Activated T-cell treated with anti-CD3 and anti-CD28 coated beads, Interleukin-2, amount 50 U/mL, for 4 hours (primary cell): Measurements from ENCODE around the gene TRPV5. TPM values are rescaled to one million over a fixed set of nuclear protein-coding genes. Genes with fewer than 3 reads are reported as not detected.

Experiments
- ATAC-seq, 2 donors: fragments of 200-7000 bp; cut with Tn5 transposase; one replicate each; pipeline ENCODE4 v1.10.0; 2021
- DNase-seq: peaks from one replicate; pipeline ENCODE4 v3.0.0-alpha.2; 2020
- H3K27me3 Mint-ChIP-seq: one replicate; pipeline ENCODE4 v1.8.0; 2021; ENCODE audit warnings: low read depth, mixed read lengths
- H3K36me3 Mint-ChIP-seq: one replicate; pipeline ENCODE4 v1.8.0; 2022; ENCODE audit warnings: mixed read lengths; ENCODE audit not compliant: insufficient read depth
- H3K4me1 Mint-ChIP-seq: one replicate; pipeline ENCODE4 v1.8.0; 2021; ENCODE audit warnings: low read depth, mixed read lengths
- H3K4me3 Mint-ChIP-seq: one replicate; pipeline ENCODE4 v1.8.0; 2021; ENCODE audit warnings: mild to moderate bottlenecking, moderate library complexity, mixed read lengths
- H3K9me3 Mint-ChIP-seq: one replicate; pipeline ENCODE4 v1.8.0; 2021; ENCODE audit warnings: mixed read lengths
- total RNA-seq, 3 donors: library from RNA; stranded (reverse); gene quantifications; one replicate each; pipeline ENCODE4 v1.2.1, GENCODE V29; 2021

The TRPV5 gene
- total RNA-seq, 3 donors from 2014 or later, result not detected

DNA sequence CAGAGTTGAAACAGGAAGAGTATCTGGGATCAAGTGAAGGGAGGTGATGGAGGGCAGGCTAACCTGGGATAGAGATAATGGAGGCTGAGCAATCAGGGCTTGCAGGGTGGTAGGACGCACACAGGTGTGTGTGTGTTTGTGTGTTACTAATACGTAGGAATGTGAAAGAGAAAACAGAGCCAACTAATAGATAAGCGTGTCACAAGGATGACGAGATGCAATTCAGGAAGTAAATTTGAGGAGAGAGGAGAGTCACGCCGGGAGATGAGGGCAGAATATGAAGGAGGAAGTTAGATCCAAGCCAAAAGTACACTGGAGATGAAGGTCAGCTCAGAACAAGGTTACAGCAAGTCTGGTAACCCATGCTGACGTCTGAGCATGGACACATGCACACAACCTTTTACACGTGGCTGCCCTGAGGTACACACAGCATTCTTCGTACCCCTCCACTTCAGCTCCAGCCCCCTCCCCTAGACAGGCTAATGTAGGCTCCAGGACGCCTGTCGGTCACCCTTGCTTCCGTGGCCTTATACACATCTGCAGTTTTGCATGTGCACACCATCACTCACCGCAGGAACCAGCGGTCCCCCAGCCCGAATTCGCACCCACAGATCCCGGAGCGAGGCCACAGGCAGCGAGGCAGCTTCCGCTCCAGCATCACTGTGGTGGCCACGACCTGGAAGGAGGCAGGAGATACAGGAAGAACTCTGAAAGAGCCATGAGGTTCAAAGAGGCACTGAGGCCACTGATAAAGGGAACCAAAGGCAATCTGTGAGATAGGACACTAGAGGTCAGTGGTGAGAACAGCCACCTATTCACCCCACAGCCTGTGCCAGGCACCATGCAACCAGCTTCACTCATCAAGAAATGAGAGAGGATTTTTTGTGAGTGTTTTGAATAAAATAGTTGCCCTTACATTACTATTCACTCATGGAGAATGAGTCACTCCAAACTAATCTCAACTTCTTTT, 24.3 kb downstream of the TRPV5 start:
- Mint-ChIP-seq H3K27me3 (peaks cover 39% of the 10 kb centered on the region), H3K9me3 (no peaks in the 10 kb centered on the region), H3K4me3 (no peak overlapping the region), H3K36me3 (no peaks in the 10 kb centered on the region), H3K4me1 (no peaks in the 10 kb centered on the region)
- ATAC-seq (no peak), DNase-seq (no peak)

DNA sequence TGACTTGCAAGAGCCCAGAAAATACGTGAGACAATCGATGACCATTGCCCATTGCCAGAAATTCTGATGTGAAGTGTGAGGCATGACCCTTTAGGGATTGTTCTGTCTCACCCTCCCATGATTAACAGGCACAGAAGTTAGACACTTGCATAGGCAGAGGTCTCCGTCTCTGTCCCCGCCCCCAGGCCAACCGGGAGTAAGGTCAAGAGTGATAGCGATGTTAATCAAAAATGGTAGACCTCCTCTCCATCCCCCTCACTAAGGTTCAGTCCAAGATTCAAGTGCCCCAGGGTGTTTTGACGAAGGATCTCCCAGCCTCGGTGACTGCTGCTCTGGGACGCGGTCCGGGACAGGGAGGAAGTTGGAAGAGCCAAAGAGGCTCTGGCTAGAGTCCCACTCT, 25.3 kb downstream of the TRPV5 start:
- Mint-ChIP-seq H3K36me3 (no peaks in the 10 kb centered on the region), H3K27me3 (peaks cover 34% of the 10 kb centered on the region), H3K4me1 (no peaks in the 10 kb centered on the region), H3K4me3 (no peak overlapping the region), H3K9me3 (no peaks in the 10 kb centered on the region)
- DNase-seq (no peak), ATAC-seq (no peak)

DNA sequence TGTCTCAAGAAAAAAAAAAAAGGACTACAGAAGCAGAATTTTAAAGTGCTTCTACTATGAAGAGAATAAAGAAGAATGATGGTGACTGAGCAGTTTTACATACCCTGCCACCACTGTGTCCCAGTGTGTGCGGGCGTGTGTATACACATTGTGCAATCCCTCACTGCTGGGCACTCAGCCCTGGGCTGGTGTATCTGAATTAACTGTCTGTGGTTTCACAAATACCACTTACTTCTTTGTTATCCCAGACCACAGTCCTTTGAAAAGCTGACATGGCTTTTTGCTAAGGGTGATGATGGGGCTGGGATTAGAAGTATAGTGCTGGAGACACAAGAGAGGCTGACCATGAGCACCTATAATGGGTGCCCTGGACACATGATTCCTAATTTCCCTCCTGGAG, 26.9 kb downstream of the TRPV5 start:
- ATAC-seq, result no peak
- no peaks in the 10 kb centered on the region for H3K36me3 Mint-ChIP-seq
- H3K9me3 Mint-ChIP-seq, result no peaks in the 10 kb centered on the region
- DNase-seq, result no peak
- peaks cover 30% of the 10 kb centered on the region for H3K27me3 Mint-ChIP-seq
- no peak overlapping the region for H3K4me3 Mint-ChIP-seq
- H3K4me1 Mint-ChIP-seq, result no peaks in the 10 kb centered on the region

DNA sequence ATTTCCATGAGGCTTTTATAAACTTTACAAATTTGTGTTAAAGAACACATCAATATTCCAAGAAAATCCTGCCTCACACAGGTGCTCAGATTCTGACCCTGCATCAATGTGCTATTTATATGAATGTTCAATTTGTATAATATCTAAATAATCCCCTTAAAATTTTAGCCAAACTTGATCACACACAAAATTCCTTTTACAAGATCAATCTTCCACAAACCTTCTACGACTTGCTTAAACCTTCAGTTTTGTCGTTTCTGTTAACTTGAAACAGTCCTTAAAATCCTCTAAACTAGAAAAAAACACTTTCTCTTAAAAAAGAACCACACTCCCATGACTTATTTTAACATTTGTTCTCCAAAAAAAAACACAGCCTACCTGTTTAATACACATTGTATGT, 27.8 kb downstream of the TRPV5 start:
- no peaks in the 10 kb centered on the region for H3K4me1 Mint-ChIP-seq
- peaks cover 22% of the 10 kb centered on the region for H3K27me3 Mint-ChIP-seq
- H3K36me3 Mint-ChIP-seq, result no peaks in the 10 kb centered on the region
- DNase-seq (no peak), ATAC-seq (no peak)
- H3K4me3 Mint-ChIP-seq, result no peak overlapping the region
- H3K9me3 Mint-ChIP-seq, result no peaks in the 10 kb centered on the region

DNA sequence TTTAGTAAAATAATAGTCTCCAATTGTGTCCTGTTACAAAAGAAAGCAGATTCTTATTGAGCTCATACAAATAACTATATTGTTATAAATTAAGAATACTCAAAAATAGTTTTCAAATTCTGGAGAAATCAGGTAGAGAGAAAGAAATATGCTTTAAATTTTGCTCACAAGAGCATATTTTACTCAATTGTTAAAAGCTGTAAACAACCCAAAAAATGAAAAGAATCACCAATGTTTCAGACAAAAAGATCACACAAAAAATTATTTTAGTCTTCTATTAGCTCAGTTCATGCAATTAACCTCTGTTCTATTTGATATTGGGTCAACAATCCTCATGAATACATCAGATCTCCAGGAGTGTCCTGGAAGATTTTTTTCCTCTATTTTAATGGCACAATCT, 29.4 kb downstream of the TRPV5 start:
- DNase-seq (no peak), ATAC-seq (no peak)
- Mint-ChIP-seq H3K4me3 (no peak overlapping the region), H3K27me3 (peaks cover 14% of the 10 kb centered on the region), H3K9me3 (no peaks in the 10 kb centered on the region), H3K36me3 (no peaks in the 10 kb centered on the region), H3K4me1 (no peaks in the 10 kb centered on the region)

DNA sequence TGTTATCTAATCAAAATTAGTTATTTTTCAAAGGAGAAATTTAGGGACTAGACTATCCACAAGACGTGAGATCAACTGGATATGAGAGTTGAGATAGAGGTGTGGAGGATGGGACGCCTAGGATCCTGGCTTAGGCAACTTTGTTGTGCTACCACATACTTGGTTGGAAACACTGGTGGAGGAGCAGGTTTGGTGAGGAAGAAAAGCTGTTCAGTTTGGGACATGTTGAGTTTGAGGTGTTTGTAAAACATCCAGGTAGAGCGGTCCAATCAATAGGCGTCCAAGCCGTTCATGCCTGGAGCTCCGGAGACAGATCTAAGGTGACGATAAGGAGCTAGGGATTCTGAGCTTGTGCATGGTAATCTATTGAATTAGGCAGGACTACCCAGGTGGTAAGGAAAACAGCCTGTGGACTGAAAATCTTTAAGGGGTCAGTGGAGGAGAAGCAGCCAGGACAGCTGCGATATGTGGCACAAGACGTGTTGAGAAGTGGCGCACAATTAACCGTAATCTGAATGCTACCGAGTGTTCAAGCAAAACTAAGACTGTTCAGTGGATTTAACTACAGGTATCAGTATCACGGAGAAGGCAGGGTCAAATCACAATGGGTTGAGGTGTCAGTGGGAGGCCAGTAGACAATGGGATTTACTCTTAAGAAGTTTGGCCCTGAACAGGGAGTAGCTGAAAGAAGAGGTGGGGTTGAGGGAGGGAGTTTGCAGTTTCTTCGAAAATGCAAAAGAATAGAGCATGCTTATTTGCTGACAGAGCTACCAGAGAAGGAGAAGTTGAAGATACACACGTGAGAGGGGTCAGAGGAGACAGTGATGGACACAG, 31.9 kb downstream of the TRPV5 start:
- Mint-ChIP-seq H3K9me3 (no peaks in the 10 kb centered on the region), H3K4me3 (no peak overlapping the region), H3K4me1 (no peaks in the 10 kb centered on the region), H3K27me3 (no peaks in the 10 kb centered on the region), H3K36me3 (no peaks in the 10 kb centered on the region)
- no peak for ATAC-seq
- DNase-seq, result no peak

DNA sequence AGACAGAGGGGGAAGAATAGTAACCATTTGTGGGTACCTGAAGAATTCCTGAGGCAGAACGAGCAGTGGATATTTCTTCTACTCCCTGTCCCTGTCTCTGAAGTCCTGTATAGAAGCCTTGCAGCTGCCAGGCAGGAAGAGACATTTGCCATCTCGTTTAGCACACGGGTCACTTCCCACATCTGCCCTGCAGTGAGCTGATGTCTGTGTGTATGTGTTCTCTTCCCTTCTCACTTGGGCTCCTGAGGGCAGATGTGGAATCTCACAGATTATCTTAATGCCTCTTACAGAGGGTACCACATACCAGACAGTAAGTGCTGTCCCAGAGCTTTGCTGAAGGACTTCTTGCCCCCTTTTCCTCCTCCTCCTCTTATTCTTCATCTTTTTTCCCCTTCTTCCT, 33.9 kb downstream of the TRPV5 start:
- Mint-ChIP-seq H3K4me1 (no peaks in the 10 kb centered on the region), H3K36me3 (no peaks in the 10 kb centered on the region), H3K4me3 (no peak overlapping the region), H3K27me3 (no peaks in the 10 kb centered on the region), H3K9me3 (no peaks in the 10 kb centered on the region)
- no peak for DNase-seq
- no peak for ATAC-seq

DNA sequence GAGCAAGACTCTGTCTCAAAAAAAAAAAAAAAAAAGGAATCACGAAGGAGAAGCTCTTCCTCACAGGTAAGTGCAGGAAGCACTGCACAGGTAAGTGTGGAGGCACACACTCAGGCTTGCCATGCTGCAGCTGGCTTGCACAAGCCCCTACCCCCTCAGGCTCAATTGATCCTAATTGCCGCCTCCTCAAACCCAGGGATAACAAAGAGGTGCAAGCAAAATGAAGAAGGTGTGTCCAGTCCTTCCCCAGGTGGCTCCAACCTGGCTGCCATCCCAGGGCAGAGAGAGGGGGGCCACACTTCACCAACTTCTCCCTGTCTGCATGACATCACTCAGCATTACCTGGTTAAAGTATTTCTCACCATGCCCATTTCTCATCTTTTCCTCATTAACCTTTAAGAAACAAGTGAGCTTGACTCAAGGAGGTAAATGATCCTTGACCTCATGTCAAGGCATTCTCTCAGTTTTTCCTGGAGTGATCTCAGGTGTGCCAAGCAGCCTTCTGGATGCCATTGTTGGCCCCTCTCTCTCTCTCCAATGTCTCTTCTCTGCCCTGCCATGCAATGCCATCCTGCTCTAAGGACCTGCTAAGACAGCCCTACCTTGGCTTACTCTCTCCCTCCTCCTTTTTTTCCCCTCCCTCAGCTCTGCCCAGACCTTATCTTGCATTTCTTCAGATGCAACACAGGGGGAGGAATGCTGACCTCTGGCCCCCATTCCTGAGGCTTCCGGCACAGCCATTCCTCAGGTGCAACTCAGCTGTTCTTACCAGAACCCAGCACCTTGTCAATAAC, 35.0 kb downstream of the TRPV5 start:
- Mint-ChIP-seq H3K9me3 (no peaks in the 10 kb centered on the region), H3K4me1 (no peaks in the 10 kb centered on the region), H3K27me3 (peaks cover 3% of the 10 kb centered on the region), H3K36me3 (no peaks in the 10 kb centered on the region), H3K4me3 (no peak overlapping the region)
- ATAC-seq (no peak), DNase-seq (no peak)

DNA sequence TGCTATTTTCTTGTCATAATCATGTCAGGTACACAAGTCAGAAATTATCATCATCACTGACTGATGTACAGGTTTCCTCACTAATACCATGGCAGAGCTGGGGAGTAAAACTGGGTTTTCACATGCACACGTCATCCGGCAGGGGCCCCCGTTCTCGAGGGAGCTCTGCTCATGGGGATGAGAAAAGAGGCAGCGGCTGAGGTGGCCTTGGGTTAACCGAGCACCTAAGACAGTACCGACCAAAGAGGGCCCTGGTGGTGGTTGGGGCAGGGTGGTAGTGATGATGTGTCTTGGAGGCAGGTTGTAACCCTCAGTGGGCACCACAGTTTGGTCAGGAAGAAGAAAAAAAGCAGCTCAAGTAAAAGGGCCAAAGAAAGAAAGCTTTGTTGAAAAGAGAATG, 35.9 kb downstream of the TRPV5 start:
- no peaks in the 10 kb centered on the region for H3K36me3 Mint-ChIP-seq
- H3K4me1 Mint-ChIP-seq, result no peaks in the 10 kb centered on the region
- no peak for DNase-seq
- no peaks in the 10 kb centered on the region for H3K9me3 Mint-ChIP-seq
- H3K4me3 Mint-ChIP-seq, result no peak overlapping the region
- peaks cover 3% of the 10 kb centered on the region for H3K27me3 Mint-ChIP-seq
- no peak for ATAC-seq

DNA sequence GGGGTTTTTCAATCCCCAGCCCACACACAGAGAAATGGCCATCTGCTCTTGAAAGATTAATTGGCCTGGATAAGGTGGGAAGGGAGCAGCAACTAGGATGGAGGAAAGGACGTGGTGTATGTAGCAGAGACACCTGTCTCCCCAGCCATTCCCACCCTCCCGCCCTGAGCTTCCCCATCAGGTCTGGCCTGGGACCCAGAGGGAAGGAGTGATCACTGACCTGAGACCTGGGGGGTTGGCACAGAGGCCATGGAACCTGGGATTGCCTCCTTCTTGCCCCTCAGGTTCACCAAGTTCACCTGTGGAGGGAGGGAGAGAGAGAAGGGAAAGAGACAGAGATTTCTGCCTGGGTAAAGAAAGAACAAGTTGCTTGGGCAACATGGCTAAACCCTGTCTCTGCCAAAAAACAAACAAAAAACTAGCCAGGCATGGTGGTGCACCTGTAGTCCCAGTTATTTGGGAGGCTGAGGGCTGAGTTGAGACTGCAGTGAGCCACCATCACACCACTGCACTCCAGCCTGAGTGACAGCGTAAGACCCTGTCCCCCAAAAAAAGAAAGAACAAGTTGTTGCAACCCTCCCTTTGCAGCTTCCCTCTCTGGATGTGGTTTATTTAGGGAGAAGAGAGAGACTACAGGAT, 36.7 kb downstream of the TRPV5 start:
- ATAC-seq (no peak), DNase-seq (no peak)
- Mint-ChIP-seq H3K4me1 (no peaks in the 10 kb centered on the region), H3K27me3 (peaks cover 5% of the 10 kb centered on the region), H3K4me3 (no peak overlapping the region), H3K9me3 (no peaks in the 10 kb centered on the region), H3K36me3 (no peaks in the 10 kb centered on the region)

DNA sequence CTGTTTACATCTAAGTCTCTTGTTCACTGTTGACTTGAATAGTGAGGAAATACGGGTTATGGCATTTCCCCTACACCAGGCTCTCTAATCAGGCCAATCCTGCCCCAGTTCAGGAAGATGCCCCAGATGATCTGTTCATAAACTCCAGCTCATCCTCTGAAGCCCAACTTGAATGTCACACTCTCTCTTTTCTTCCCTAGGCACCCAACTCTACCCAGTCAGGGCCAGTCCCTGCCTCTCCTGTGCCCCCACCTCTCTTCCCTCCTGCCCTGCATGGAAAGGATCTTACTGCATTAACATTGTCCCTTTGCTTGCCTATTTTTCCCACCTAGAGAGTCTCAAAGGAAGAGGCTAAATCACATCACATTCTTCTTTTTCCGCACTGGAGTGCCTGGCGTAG, 37.4 kb downstream of the TRPV5 start:
- no peaks in the 10 kb centered on the region for H3K9me3 Mint-ChIP-seq
- DNase-seq, result no peak
- H3K36me3 Mint-ChIP-seq, result no peaks in the 10 kb centered on the region
- no peak overlapping the region for H3K4me3 Mint-ChIP-seq
- H3K4me1 Mint-ChIP-seq, result no peaks in the 10 kb centered on the region
- H3K27me3 Mint-ChIP-seq, result peaks cover 5% of the 10 kb centered on the region
- no peak for ATAC-seq

DNA sequence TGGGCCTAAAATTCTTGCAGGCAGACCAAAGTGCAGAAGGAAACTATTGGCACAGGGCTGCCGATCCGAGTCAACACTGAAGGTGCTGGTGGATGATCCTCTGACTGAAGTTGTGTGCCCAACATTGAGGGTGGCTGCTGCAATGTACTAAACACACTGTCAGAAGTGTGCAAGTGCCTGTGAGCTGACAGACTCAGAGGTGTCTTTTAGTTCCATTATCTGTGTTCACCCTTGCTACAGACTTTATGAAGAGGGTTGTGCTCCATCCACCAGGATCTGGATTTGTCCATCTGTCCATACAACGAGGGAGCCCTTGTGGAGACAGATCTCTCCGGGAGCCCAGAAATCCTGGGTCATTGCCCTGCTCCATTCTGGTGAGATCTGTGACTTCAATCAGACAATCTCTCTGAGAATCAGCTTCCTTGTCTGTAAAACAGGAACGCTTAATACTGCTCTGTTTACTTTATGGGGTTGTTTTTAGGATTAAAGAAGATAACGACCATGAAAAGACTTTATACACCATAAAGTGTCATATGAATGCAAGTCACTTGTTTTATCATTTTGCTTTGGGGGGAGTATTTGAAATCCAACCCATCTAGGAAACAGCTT, 38.5 kb downstream of the TRPV5 start:
- DNase-seq (no peak), ATAC-seq (no peak)
- Mint-ChIP-seq H3K4me3 (no peak overlapping the region), H3K9me3 (no peaks in the 10 kb centered on the region), H3K4me1 (no peaks in the 10 kb centered on the region), H3K27me3 (peaks cover 5% of the 10 kb centered on the region), H3K36me3 (no peaks in the 10 kb centered on the region)

DNA sequence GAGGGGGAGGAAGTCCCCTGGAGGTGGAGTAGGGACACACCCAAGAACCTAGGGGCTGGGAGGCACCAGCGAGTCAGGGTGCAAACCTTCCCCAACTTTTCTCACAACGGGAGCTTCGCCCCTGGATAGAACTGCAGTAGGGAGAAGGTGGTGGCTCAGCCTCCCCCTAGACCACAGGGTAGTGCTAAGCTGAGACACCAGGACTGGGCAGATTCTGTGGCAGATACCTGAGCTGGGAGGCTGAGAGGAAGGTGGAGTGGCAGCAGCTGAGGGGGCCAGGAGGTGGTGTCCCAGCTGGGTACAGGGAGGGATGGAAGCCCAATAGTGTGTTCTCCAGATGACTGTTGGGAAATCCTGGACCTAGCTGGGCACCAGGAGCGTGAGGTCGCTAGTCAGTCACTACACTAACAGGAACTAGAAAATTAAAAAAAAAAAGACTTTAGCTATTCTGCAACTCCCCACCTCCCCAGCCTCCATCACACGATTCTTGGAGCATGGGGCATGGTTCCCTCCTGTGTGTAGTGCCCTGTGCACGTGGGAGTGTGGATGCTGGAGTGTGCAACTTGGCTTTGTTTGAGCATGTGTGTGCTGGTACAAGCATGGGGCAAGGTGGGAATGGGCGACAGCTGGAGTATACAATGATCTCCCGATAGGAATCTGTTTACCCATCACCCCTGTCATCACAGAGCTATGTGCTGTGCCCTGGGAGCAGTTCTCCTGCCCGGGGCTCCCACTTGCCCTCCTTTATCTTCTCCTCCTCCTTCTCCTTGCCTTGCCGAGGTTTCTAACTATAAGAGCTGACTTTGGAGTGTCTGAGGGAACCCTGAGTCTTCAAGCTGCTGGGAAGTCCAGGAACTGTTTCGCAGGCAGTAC, 39.2 kb downstream of the TRPV5 start:
- no peaks in the 10 kb centered on the region for H3K4me1 Mint-ChIP-seq
- ATAC-seq, result no peak
- no peak overlapping the region for H3K4me3 Mint-ChIP-seq
- no peak for DNase-seq
- H3K27me3 Mint-ChIP-seq, result peaks cover 7% of the 10 kb centered on the region
- H3K36me3 Mint-ChIP-seq, result no peaks in the 10 kb centered on the region
- H3K9me3 Mint-ChIP-seq, result no peaks in the 10 kb centered on the region
